ENCODE measurements around the gene CEP295NL.

CEP295NL gene

GRCh38 chr17:78896834-78897663, 6.0 kb downstream of the CEP295NL start:
- Histone ChIP-seq H3K4me1 (ENCODE audit: insufficient read depth, low read length, severe bottlenecking) (no peaks in the 10 kb centered on the region), H3K9me2 (ENCODE audit: low read depth, low read length) (no peaks in the 10 kb centered on the region), H3F3A (ENCODE audit: insufficient read depth, low read length) (no peaks in the 10 kb centered on the region), H3K4me3 (ENCODE audit: low read depth, low read length, poor library complexity, severe bottlenecking) (no peak overlapping the region), H2AFZ (ENCODE audit: low read length) (no peak overlapping the region), H3K9ac (ENCODE audit: low read length) (no peak overlapping the region), H3K36me3 (ENCODE audit: insufficient read depth, low read length) (no peaks in the 10 kb centered on the region), H4K20me1 (ENCODE audit: insufficient read depth, low read length) (no peaks in the 10 kb centered on the region), H3K4me2 (ENCODE audit: low read length) (no peak overlapping the region), H3K9me3 (ENCODE audit: low read length) (no peaks in the 10 kb centered on the region), H3K79me2 (ENCODE audit: insufficient read depth, low read length) (no peaks in the 10 kb centered on the region), H3K27ac (ENCODE audit: low read depth, low read length, poor library complexity, severe bottlenecking) (no peak overlapping the region), H3K27me3 (ENCODE audit: insufficient read depth, low read length) (peaks cover 6% of the 10 kb centered on the region)
- TF ChIP-seq CTCF (IDR thresholded peaks at IDR 0.05; ENCODE audit: low read length) (no peak), EZH2 (IDR thresholded peaks at IDR 0.05; ENCODE audit: borderline replicate concordance, low read length) (no peak)

- Histone ChIP-seq H3K4me1 (ENCODE audit: insufficient read depth, low read length, severe bottlenecking) (no peaks in the 10 kb centered on the region), H3K36me3 (ENCODE audit: insufficient read depth, low read length) (no peaks in the 10 kb centered on the region), H3F3A (ENCODE audit: insufficient read depth, low read length) (no peaks in the 10 kb centered on the region), H3K79me2 (ENCODE audit: insufficient read depth, low read length) (no peaks in the 10 kb centered on the region), H4K20me1 (ENCODE audit: insufficient read depth, low read length) (no peaks in the 10 kb centered on the region), H3K27me3 (ENCODE audit: insufficient read depth, low read length) (peaks cover 6% of the 10 kb centered on the region), H2AFZ (ENCODE audit: low read length) (no peak overlapping the region), H3K27ac (ENCODE audit: low read depth, low read length, poor library complexity, severe bottlenecking) (no peak overlapping the region), H3K9ac (ENCODE audit: low read length) (no peak overlapping the region), H3K9me3 (ENCODE audit: low read length) (no peaks in the 10 kb centered on the region), H3K4me3 (ENCODE audit: low read depth, low read length, poor library complexity, severe bottlenecking) (no peak overlapping the region), H3K9me2 (ENCODE audit: low read depth, low read length) (no peaks in the 10 kb centered on the region), H3K4me2 (ENCODE audit: low read length) (no peak overlapping the region)
- TF ChIP-seq EZH2 (IDR thresholded peaks at IDR 0.05; ENCODE audit: borderline replicate concordance, low read length) (no peak), CTCF (IDR thresholded peaks at IDR 0.05; ENCODE audit: low read length) (no peak)
These were observed 6.7 kb downstream of the CEP295NL start for GRCh38 chr17:78896091-78896833.

DNA sequence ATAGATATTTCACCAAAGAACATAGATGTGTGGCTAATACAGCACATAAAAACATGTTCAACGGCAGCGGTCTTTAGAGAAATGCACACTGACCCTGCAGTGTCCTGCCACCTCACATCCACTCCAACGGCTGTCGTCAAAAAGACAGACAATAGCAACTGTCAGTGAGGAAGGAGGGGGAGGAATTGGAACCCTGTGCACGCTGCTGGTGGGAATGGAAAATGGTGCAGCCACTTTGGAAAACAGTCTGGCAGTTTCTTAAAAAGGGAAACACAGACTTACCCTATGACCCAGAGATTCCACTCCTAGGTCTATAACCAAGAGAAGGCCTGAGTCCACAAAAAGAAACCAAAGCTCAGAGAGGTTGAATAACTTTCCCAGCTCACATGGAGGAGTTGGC, 7.7 kb downstream of the CEP295NL start:
- Histone ChIP-seq H3K9ac (ENCODE audit: low read length) (no peak overlapping the region), H3K4me1 (ENCODE audit: insufficient read depth, low read length, severe bottlenecking) (no peaks in the 10 kb centered on the region), H4K20me1 (ENCODE audit: insufficient read depth, low read length) (no peaks in the 10 kb centered on the region), H3F3A (ENCODE audit: insufficient read depth, low read length) (no peaks in the 10 kb centered on the region), H3K27me3 (ENCODE audit: insufficient read depth, low read length) (peaks cover 6% of the 10 kb centered on the region), H3K27ac (ENCODE audit: low read depth, low read length, poor library complexity, severe bottlenecking) (no peak overlapping the region), H3K4me2 (ENCODE audit: low read length) (no peak overlapping the region), H3K4me3 (ENCODE audit: low read depth, low read length, poor library complexity, severe bottlenecking) (no peak overlapping the region), H3K79me2 (ENCODE audit: insufficient read depth, low read length) (no peaks in the 10 kb centered on the region), H2AFZ (ENCODE audit: low read length) (no peak overlapping the region), H3K9me3 (ENCODE audit: low read length) (no peaks in the 10 kb centered on the region), H3K36me3 (ENCODE audit: insufficient read depth, low read length) (no peaks in the 10 kb centered on the region), H3K9me2 (ENCODE audit: low read depth, low read length) (no peaks in the 10 kb centered on the region)
- TF ChIP-seq EZH2 (IDR thresholded peaks at IDR 0.05; ENCODE audit: borderline replicate concordance, low read length): no peak
